Liver (tissue), 9 donors: ENCODE data around the gene ACMSD. TPM values are rescaled to one million over a fixed set of nuclear protein-coding genes. Genes with fewer than 3 reads are reported as not detected.

Source experiments
- DNase-seq: peaks from one replicate; pipeline ENCODE4 v3.0.0-alpha.2; 2017; ENCODE audit warnings: low spot score
- H3K27ac ChIP-seq, 2 donors: one replicate each; pipeline ENCODE4 v1.7.0; 2013; ENCODE audit warnings: inconsistent platforms in 2 of 2, low read length in 2 of 2, control low read depth in 1 of 2, low read depth in 1 of 2, mild to moderate bottlenecking in 1 of 2
- H3K27me3 ChIP-seq, 4 donors: one replicate each; pipeline versions ENCODE4 v1.6.1 to v1.7.0; 2013; ENCODE audit warnings: low read length in 3 of 4, inconsistent platforms in 1 of 4, mild to moderate bottlenecking in 1 of 4, moderate library complexity in 1 of 4; ENCODE audit not compliant: control insufficient read depth in 4 of 4, insufficient read depth in 4 of 4
- H3K36me3 ChIP-seq, 4 donors: one replicate each; pipeline versions ENCODE4 v1.6.1 to v1.7.0; 2013; ENCODE audit warnings: low read length in 3 of 4, mild to moderate bottlenecking in 3 of 4, low read depth in 1 of 4, moderate library complexity in 1 of 4; ENCODE audit not compliant: control insufficient read depth in 4 of 4, insufficient read depth in 3 of 4
- H3K4me1 ChIP-seq, 4 donors: one replicate each; pipeline versions ENCODE4 v1.6.1 to v1.7.0; 2013; ENCODE audit warnings: low read length in 3 of 4, mild to moderate bottlenecking in 3 of 4, moderate library complexity in 1 of 4; ENCODE audit not compliant: control insufficient read depth in 4 of 4, insufficient read depth in 4 of 4
- H3K4me3 ChIP-seq, 3 donors: one replicate each; pipeline versions ENCODE4 v1.6.1 to v1.7.0; 2013; ENCODE audit warnings: low read length in 3 of 3, control low read depth in 1 of 3, low read depth in 1 of 3, mild to moderate bottlenecking in 1 of 3
- H3K9ac ChIP-seq, 2 donors: one replicate each; pipeline ENCODE4 v1.7.0; 2013; ENCODE audit warnings: low read length in 2 of 2, mild to moderate bottlenecking in 2 of 2, moderate library complexity in 2 of 2, control low read depth in 1 of 2, low read depth in 1 of 2
- H3K9me3 ChIP-seq, 4 donors: one replicate each; pipeline versions ENCODE4 v1.6.1 to v1.7.0; 2013; ENCODE audit warnings: low read length in 3 of 4; ENCODE audit not compliant: control insufficient read depth in 4 of 4
- EGR1 ChIP-seq, 2 donors: IDR thresholded peaks; 2 replicates each; pipeline ENCODE4 v1.6.1; 2016 to 2018; ENCODE audit warnings: antibody characterized with exemption in 2 of 2, low read depth in 2 of 2
- FOXA1 ChIP-seq: IDR thresholded peaks from 2 replicates; pipeline ENCODE4 v1.6.1; 2016; ENCODE audit warnings: antibody characterized with exemption
- FOXA2 ChIP-seq: IDR thresholded peaks from 2 replicates; pipeline ENCODE4 v1.6.1; 2016; ENCODE audit warnings: antibody characterized with exemption
- GABPA ChIP-seq, 2 donors: IDR thresholded peaks in 1 of 2; conservative IDR thresholded peaks in 1 of 2; 2 replicates each; pipeline ENCODE4 v1.6.1; 2016; ENCODE audit warnings: antibody characterized with exemption in 2 of 2, mild to moderate bottlenecking in 1 of 2, moderate library complexity in 1 of 2
- HNF4A ChIP-seq, 2 donors: conservative IDR thresholded peaks; 2 replicates each; pipeline ENCODE4 v1.6.1; 2016; ENCODE audit warnings: antibody characterized with exemption in 2 of 2, mild to moderate bottlenecking in 2 of 2
- HNF4G ChIP-seq: IDR thresholded peaks from 2 replicates; pipeline ENCODE4 v1.6.1; 2016; ENCODE audit warnings: antibody characterized with exemption
- JUND ChIP-seq, 2 donors: IDR thresholded peaks; 2 replicates each; pipeline ENCODE4 v1.6.1; 2016; ENCODE audit warnings: antibody characterized with exemption in 2 of 2
- NR2F2 ChIP-seq: IDR thresholded peaks from 2 replicates; pipeline ENCODE4 v1.6.1; 2016; ENCODE audit warnings: antibody characterized with exemption
- RAD21 ChIP-seq, 2 donors: IDR thresholded peaks; 2 replicates each; pipeline ENCODE4 v1.6.1; 2016; ENCODE audit warnings: antibody characterized with exemption in 2 of 2, mild to moderate bottlenecking in 2 of 2
- RXRA ChIP-seq, 2 donors: IDR thresholded peaks; 2 replicates each; pipeline ENCODE4 v1.6.1; 2017 to 2018; ENCODE audit warnings: antibody characterized with exemption in 2 of 2, mild to moderate bottlenecking in 1 of 2
- SP1 ChIP-seq: IDR thresholded peaks from 2 replicates; pipeline ENCODE4 v1.6.1; 2018; ENCODE audit warnings: antibody characterized with exemption, mild to moderate bottlenecking
- TAF1 ChIP-seq: conservative IDR thresholded peaks from 2 replicates; pipeline ENCODE4 v1.6.1; 2016; ENCODE audit warnings: antibody characterized with exemption, mild to moderate bottlenecking
- YY1 ChIP-seq: IDR thresholded peaks from 2 replicates; pipeline ENCODE4 v1.6.1; 2016; ENCODE audit warnings: antibody characterized with exemption, mild to moderate bottlenecking
- polyA plus RNA-seq, 2 donors: library from polyadenylated mRNA; stranded (reverse) in 1 of 2; unstranded in 1 of 2; fragments of 200-250 nt in 1 of 2; fragments of >200 nt in 1 of 2; fragmentation: Nextera tagmentation in 1 of 2; extraction: Ambion mirVana in 1 of 2; gene quantifications; one replicate each; pipeline versions ENCODE4 v1.2.1 to v1.2.3, GENCODE V29; 2013 to 2015
- total RNA-seq, 2 donors: library from RNA; depleted of rRNA; stranded (reverse); fragments of >200 nt; gene quantifications; one replicate each; pipeline ENCODE4 v1.2.3, GENCODE V29; 2014
- TF ChIP-seq, protein P1 (sequence below): fragments of 150-350 bp; IDR thresholded peaks from 2 replicates; pipeline ENCODE4 v1.5.1; 2017; ENCODE audit warnings: improper control_type of control experiment, low read depth, low read length; ENCODE audit not compliant: missing input control
- TF ChIP-seq, protein P2 (sequence below): IDR thresholded peaks from 2 replicates; pipeline ENCODE4 v1.6.1; 2016; ENCODE audit warnings: antibody characterized with exemption
- TF ChIP-seq, protein P3 (sequence below): IDR thresholded peaks from 2 replicates; pipeline ENCODE4 v1.6.1; 2016; ENCODE audit warnings: antibody characterized with exemption
- TF ChIP-seq, protein P4 (sequence below): IDR thresholded peaks from 2 replicates; pipeline ENCODE4 v1.6.1; 2016; ENCODE audit warnings: antibody characterized with exemption
- TF ChIP-seq, protein P5 (sequence below): IDR thresholded peaks from 2 replicates; pipeline ENCODE4 v1.6.1; 2016; ENCODE audit warnings: antibody characterized with exemption, mild to moderate bottlenecking
- donor health status: healthy.
- donor health status: healthy.
- donor health status: healthy.
- donor health status: healthy.
- donor health status: healthy.

ACMSD gene
- total RNA-seq (10 to 100 TPM; 11.9 to 91.4 TPM), polyA plus RNA-seq (10 to 100 TPM; 69.9 to 81.7 TPM)

DNA sequence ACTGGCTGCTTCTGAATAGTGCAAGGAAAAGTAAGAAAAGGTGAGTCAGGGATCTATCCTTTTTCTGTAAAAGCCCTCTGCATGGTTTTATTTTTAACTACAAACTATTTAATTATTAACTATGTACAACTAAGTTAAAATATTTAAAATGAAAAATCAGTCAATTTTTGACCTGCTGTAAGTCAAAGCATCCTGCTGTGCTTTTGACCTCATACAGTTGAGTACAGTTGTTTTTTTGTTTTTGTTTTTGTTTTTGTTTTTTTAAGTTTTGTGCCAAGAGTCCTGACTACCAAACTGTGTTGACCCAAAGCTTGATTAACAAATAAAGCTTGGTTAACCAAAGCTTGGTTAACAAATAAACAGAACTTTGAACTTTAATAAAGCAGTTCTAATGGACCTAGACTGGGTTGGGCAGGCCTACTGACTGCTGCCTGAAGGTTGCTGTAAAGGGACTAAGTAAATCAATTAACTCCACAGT, at the start of gene ACMSD:
Gene ACMSD (plus strand): TSS at position 474 of the 478 bp plus-strand sequence. CDS start 67 bp downstream, outside the sequence.
- peak within 1 kb of the TSS; percentile 80 to 98 for H3K9ac ChIP-seq
- TF ChIP-seq FOXA2 (peak; percentile 60), HNF4A (conservative IDR thresholded peaks at IDR 0.05) (peak; percentile 92 to 93), HNF4G (peak; percentile 57), EGR1 (IDR thresholded peaks at IDR 0.05; ENCODE audit: low read depth in 2 of 2) (no peak), FOXA1 (peak; percentile 52), TAF1 (peak; percentile 98), GABPA (IDR thresholded peaks at IDR 0.05 in 1 of 2, conservative IDR thresholded peaks at IDR 0.05 in 1 of 2) (no peak), RXRA (IDR thresholded peaks at IDR 0.05) (peak; percentile 67 to 81), YY1 (peak; percentile 94), NR2F2 (no peak), RAD21 (IDR thresholded peaks at IDR 0.05) (peak in 1 of 2 donors; percentile 43), JUND (IDR thresholded peaks at IDR 0.05) (peak in 1 of 2 donors; percentile 70), SP1 (peak; percentile 76)
- TF ChIP-seq, protein P1, sequence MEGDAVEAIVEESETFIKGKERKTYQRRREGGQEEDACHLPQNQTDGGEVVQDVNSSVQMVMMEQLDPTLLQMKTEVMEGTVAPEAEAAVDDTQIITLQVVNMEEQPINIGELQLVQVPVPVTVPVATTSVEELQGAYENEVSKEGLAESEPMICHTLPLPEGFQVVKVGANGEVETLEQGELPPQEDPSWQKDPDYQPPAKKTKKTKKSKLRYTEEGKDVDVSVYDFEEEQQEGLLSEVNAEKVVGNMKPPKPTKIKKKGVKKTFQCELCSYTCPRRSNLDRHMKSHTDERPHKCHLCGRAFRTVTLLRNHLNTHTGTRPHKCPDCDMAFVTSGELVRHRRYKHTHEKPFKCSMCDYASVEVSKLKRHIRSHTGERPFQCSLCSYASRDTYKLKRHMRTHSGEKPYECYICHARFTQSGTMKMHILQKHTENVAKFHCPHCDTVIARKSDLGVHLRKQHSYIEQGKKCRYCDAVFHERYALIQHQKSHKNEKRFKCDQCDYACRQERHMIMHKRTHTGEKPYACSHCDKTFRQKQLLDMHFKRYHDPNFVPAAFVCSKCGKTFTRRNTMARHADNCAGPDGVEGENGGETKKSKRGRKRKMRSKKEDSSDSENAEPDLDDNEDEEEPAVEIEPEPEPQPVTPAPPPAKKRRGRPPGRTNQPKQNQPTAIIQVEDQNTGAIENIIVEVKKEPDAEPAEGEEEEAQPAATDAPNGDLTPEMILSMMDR = no peak
- TF ChIP-seq, protein P2, sequence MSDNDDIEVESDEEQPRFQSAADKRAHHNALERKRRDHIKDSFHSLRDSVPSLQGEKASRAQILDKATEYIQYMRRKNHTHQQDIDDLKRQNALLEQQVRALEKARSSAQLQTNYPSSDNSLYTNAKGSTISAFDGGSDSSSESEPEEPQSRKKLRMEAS = peak; percentile 42
- TF ChIP-seq, protein P3, sequence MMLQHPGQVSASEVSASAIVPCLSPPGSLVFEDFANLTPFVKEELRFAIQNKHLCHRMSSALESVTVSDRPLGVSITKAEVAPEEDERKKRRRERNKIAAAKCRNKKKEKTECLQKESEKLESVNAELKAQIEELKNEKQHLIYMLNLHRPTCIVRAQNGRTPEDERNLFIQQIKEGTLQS = no peak
- TF ChIP-seq, protein P4, sequence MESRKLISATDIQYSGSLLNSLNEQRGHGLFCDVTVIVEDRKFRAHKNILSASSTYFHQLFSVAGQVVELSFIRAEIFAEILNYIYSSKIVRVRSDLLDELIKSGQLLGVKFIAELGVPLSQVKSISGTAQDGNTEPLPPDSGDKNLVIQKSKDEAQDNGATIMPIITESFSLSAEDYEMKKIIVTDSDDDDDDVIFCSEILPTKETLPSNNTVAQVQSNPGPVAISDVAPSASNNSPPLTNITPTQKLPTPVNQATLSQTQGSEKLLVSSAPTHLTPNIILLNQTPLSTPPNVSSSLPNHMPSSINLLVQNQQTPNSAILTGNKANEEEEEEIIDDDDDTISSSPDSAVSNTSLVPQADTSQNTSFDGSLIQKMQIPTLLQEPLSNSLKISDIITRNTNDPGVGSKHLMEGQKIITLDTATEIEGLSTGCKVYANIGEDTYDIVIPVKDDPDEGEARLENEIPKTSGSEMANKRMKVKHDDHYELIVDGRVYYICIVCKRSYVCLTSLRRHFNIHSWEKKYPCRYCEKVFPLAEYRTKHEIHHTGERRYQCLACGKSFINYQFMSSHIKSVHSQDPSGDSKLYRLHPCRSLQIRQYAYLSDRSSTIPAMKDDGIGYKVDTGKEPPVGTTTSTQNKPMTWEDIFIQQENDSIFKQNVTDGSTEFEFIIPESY = peak; percentile 60
- TF ChIP-seq, protein P5, sequence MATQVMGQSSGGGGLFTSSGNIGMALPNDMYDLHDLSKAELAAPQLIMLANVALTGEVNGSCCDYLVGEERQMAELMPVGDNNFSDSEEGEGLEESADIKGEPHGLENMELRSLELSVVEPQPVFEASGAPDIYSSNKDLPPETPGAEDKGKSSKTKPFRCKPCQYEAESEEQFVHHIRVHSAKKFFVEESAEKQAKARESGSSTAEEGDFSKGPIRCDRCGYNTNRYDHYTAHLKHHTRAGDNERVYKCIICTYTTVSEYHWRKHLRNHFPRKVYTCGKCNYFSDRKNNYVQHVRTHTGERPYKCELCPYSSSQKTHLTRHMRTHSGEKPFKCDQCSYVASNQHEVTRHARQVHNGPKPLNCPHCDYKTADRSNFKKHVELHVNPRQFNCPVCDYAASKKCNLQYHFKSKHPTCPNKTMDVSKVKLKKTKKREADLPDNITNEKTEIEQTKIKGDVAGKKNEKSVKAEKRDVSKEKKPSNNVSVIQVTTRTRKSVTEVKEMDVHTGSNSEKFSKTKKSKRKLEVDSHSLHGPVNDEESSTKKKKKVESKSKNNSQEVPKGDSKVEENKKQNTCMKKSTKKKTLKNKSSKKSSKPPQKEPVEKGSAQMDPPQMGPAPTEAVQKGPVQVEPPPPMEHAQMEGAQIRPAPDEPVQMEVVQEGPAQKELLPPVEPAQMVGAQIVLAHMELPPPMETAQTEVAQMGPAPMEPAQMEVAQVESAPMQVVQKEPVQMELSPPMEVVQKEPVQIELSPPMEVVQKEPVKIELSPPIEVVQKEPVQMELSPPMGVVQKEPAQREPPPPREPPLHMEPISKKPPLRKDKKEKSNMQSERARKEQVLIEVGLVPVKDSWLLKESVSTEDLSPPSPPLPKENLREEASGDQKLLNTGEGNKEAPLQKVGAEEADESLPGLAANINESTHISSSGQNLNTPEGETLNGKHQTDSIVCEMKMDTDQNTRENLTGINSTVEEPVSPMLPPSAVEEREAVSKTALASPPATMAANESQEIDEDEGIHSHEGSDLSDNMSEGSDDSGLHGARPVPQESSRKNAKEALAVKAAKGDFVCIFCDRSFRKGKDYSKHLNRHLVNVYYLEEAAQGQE = peak; percentile 86
- no peak for DNase-seq
- H3K36me3 ChIP-seq = peaks cover 0 to 5% (median 2%) of the 10 kb centered on the region in 4 donors
- peak within 1 kb of the TSS; percentile 57 to 72 (median 70) for H3K4me3 ChIP-seq
- peaks cover 0 to 6% (median 0%) of the 10 kb centered on the region in 4 donors for H3K9me3 ChIP-seq
- no peaks in the 10 kb centered on the region for H3K27me3 ChIP-seq
- H3K27ac ChIP-seq = peak within 1 kb of the TSS; percentile 70 to 77
- H3K4me1 ChIP-seq = peaks cover 7 to 45% (median 33%) of the 10 kb centered on the region in 4 donors
